Glutamatergic neuron (in vitro differentiated cells): Measurements from ENCODE around the gene BTRC. TPM values are rescaled to one million over a fixed set of nuclear protein-coding genes. Genes with fewer than 3 reads are reported as not detected.
A peak's percentile ranks its signal among the peaks of the same experiment; 100 is the strongest.

ENCODE experiments used
- DNase-seq: peaks from one replicate; pipeline ENCODE4 v3.0.0; 2022
- H3K27ac Mint-ChIP-seq: one replicate; pipeline ENCODE4 v1.8.0; 2020; ENCODE audit warnings: mild to moderate bottlenecking, mixed read lengths, inconsistent platforms; ENCODE audit not compliant: unreplicated experiment
- H3K27me3 Mint-ChIP-seq: one replicate; pipeline ENCODE4 v1.8.0; 2020; ENCODE audit warnings: mild to moderate bottlenecking, moderate library complexity, mixed read lengths, inconsistent platforms; ENCODE audit not compliant: unreplicated experiment
- H3K36me3 Mint-ChIP-seq: one replicate; pipeline ENCODE4 v1.8.0; 2020; ENCODE audit warnings: mild to moderate bottlenecking, mixed read lengths, inconsistent platforms; ENCODE audit not compliant: unreplicated experiment
- H3K4me1 Mint-ChIP-seq: one replicate; pipeline ENCODE4 v1.8.0; 2020; ENCODE audit warnings: mild to moderate bottlenecking, low read depth, mixed read lengths, inconsistent platforms; ENCODE audit not compliant: unreplicated experiment
- H3K4me3 Mint-ChIP-seq: one replicate; pipeline ENCODE4 v1.8.0; 2020; ENCODE audit warnings: mild to moderate bottlenecking, mixed read lengths, inconsistent platforms; ENCODE audit not compliant: unreplicated experiment
- H3K9me3 Mint-ChIP-seq: one replicate; pipeline ENCODE4 v1.8.0; 2020; ENCODE audit warnings: mild to moderate bottlenecking, moderate library complexity, mixed read lengths, inconsistent platforms; ENCODE audit not compliant: unreplicated experiment
- CTCF ChIP-seq: fragments of 200-600 bp; sonication (generic); IDR thresholded peaks from one replicate; pipeline ENCODE4 v1.5.0; 2021; ENCODE audit not compliant: partially characterized antibody, unreplicated experiment
- total RNA-seq: library from RNA; stranded (reverse); fragmentation: NEBNext Ultra II Directional; extraction: Animal tissue kit (Norgen Biotek cat#: 25700); gene quantifications from one replicate; pipeline ENCODE4 v1.2.1, GENCODE V29; 2021; ENCODE audit not compliant: unreplicated experiment

The BTRC gene
- total RNA-seq, 1 donor from 2014 or later = 28.9 TPM

GRCh38 chr10:101310529-101311184 lies 43.3 kb upstream of the BTRC start:
- Mint-ChIP-seq H3K36me3 (no peaks in the 10 kb centered on the region), H3K4me3 (peak overlapping the region; percentile 25), H3K4me1 (peaks cover 4% of the 10 kb centered on the region), H3K27ac (no peak overlapping the region), H3K27me3 (peaks cover 1% of the 10 kb centered on the region), H3K9me3 (peaks cover 5% of the 10 kb centered on the region)
- no peak for TF ChIP-seq CTCF
- DNase-seq = no peak

- Mint-ChIP-seq H3K4me1 (peaks cover 2% of the 10 kb centered on the region), H3K36me3 (no peaks in the 10 kb centered on the region), H3K9me3 (peaks cover 5% of the 10 kb centered on the region), H3K27me3 (peaks cover 1% of the 10 kb centered on the region), H3K27ac (no peak overlapping the region), H3K4me3 (no peak overlapping the region)
- TF ChIP-seq CTCF = no peak
- no peak for DNase-seq
Measured at GRCh38 chr10:101311185-101312066, 42.5 kb upstream of the BTRC start.

- Mint-ChIP-seq H3K4me1 (peaks cover 18% of the 10 kb centered on the region), H3K27ac (no peak overlapping the region), H3K36me3 (no peaks in the 10 kb centered on the region), H3K9me3 (no peaks in the 10 kb centered on the region), H3K27me3 (peaks cover 4% of the 10 kb centered on the region), H3K4me3 (no peak overlapping the region)
- DNase-seq = no peak
- TF ChIP-seq CTCF = no peak
Measured at GRCh38 chr10:101319241-101319915, 34.6 kb upstream of the BTRC start.

- H3K9me3 Mint-ChIP-seq = no peaks in the 10 kb centered on the region
- no peak for TF ChIP-seq CTCF
- peaks cover 18% of the 10 kb centered on the region for H3K4me1 Mint-ChIP-seq
- H3K27ac Mint-ChIP-seq = no peak overlapping the region
- DNase-seq = no peak
- H3K4me3 Mint-ChIP-seq = peak overlapping the region; percentile 25
- H3K27me3 Mint-ChIP-seq = peaks cover 4% of the 10 kb centered on the region
- no peaks in the 10 kb centered on the region for H3K36me3 Mint-ChIP-seq
Measured at GRCh38 chr10:101321073-101321472, 32.9 kb upstream of the BTRC start.
